ENCODE data around the gene C10orf143.
"Not testable (repeated sequence)": the region's sequence is repeated elsewhere in the genome, so short reads cannot be mapped to it uniquely, and the experiment has no call there.

GRCh38 chr10:130024326-130024725 lies 86.3 kb downstream of the C10orf143 start:
- TF ChIP-seq CTCF (IDR thresholded peaks at IDR 0.05; ENCODE audit: control extremely low read depth in 1 of 3, insufficient read depth in 1 of 3, low read depth in 1 of 3, low read length in 3 of 3); MAX (IDR thresholded peaks at IDR 0.05); ASH2L (IDR thresholded peaks at IDR 0.05; ENCODE audit: low read length); EZH2 (IDR thresholded peaks at IDR 0.05; ENCODE audit: low read depth, low read length, severe bottlenecking); ZNF274 (IDR thresholded peaks at IDR 0.05; ENCODE audit: borderline replicate concordance, extremely low read depth, low read length); EGR1 (IDR thresholded peaks at IDR 0.05; ENCODE audit: borderline replicate concordance, low read depth, low read length); POLR2A (IDR thresholded peaks at IDR 0.05; ENCODE audit: control extremely low read depth in 1 of 2, low read depth in 2 of 2, low read length in 2 of 2); SP1 (IDR thresholded peaks at IDR 0.05; ENCODE audit: low read depth, low read length): not testable (repeated sequence)

All from H1 (cell line).